ENCODE measurements around the gene FADS6. TPM values are rescaled to one million over a fixed set of nuclear protein-coding genes. Genes with fewer than 3 reads are reported as not detected.

The FADS6 gene
- total RNA-seq, 2 donors from 2014 or later: not detected

DNA sequence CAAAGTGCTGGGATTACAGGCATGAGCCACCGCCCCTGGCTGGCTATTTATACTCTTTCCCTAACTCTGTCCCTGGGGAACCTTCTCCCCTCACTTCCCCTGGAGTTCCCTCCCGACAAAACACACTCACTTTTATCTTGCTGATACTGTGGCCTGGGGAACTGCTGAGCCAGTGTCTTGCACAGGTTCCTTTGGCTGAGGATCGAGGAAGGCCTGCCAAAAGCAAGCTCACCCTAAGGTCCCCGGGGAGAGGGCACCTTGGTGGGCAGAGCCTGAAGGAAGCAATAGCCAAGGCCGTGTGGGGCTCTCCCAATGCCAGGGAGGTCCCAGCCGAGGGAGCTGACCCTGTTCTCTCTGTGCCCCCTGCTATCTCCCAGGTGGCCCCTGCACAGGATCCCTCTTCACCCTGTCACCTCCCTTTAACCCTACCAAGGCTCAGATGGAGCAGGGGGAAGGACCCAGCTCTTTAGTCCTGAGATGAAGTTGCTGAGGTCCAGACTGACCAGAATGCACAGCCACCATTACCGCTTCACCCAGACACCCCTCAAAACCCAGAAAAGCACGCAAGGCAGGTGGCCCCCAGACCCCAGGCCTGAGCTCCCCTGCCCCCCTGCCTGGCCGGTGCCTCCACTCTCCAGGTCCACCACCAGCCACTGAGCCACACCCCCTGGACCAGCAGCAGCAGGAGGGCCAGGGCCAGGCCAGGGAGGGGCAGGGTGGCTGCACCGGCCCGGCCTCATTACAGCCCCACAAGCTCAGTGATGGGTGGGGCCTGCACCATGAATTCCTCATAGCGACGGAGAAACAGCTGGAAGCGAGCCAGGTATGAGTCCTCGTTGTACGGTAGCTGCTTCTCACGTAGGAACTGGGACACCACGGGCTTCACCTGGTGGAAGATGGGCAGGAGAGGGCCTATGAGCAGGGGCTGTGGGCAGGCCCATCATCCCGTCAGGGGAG lies 15.6 kb downstream of the FADS6 start:
- Histone ChIP-seq H3K9me3 (no peaks in the 10 kb centered on the region), H3K4me1 (peaks cover 0 to 27% of the 10 kb centered on the region in 2 donors), H3K4me3 (no peak overlapping the region), H3K36me3 (no peaks in the 10 kb centered on the region), H3K27ac (no peak overlapping the region), H3K27me3 (no peaks in the 10 kb centered on the region)
- no peak for DNase-seq (ENCODE audit: low spot score)
- TF ChIP-seq, protein P1, sequence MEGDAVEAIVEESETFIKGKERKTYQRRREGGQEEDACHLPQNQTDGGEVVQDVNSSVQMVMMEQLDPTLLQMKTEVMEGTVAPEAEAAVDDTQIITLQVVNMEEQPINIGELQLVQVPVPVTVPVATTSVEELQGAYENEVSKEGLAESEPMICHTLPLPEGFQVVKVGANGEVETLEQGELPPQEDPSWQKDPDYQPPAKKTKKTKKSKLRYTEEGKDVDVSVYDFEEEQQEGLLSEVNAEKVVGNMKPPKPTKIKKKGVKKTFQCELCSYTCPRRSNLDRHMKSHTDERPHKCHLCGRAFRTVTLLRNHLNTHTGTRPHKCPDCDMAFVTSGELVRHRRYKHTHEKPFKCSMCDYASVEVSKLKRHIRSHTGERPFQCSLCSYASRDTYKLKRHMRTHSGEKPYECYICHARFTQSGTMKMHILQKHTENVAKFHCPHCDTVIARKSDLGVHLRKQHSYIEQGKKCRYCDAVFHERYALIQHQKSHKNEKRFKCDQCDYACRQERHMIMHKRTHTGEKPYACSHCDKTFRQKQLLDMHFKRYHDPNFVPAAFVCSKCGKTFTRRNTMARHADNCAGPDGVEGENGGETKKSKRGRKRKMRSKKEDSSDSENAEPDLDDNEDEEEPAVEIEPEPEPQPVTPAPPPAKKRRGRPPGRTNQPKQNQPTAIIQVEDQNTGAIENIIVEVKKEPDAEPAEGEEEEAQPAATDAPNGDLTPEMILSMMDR (IDR thresholded peaks at IDR 0.05): no peak

DNA sequence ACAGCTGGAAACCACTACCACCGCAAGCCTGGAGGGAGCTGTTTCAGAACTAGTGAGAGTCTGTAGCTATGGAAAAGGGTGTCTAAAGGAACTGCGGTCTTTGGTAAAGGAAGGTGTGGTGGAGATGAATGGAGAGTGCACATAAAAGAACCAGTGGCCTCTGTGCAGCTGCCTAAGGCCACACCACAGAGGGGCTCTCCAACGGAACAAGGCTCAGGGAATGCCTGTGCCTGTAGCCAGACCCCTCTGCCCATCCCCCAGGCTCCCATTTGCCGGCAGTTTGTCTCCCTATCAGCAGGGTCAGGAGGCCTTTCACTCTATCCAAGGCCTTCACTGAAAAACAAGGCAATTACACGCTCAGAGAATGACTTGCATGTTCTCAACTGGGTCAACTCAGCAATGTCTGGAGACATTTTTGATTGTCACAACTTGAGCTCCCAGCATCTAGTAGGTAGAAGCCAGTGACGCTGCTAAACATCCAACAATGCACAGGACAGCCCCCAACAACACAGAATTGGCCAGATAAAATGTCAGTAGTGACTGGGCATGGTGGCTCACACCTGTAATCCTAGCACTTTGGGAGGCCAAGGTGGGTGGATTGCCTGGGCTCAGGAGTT lies 17.3 kb downstream of the FADS6 start:
- Histone ChIP-seq H3K4me3 (no peak overlapping the region), H3K4me1 (peaks cover 0 to 41% of the 10 kb centered on the region in 2 donors), H3K27me3 (no peaks in the 10 kb centered on the region), H3K36me3 (no peaks in the 10 kb centered on the region), H3K9me3 (no peaks in the 10 kb centered on the region), H3K27ac (no peak overlapping the region)
- no peak for DNase-seq (ENCODE audit: low spot score)
- TF ChIP-seq, protein P1 (IDR thresholded peaks at IDR 0.05): no peak

DNA sequence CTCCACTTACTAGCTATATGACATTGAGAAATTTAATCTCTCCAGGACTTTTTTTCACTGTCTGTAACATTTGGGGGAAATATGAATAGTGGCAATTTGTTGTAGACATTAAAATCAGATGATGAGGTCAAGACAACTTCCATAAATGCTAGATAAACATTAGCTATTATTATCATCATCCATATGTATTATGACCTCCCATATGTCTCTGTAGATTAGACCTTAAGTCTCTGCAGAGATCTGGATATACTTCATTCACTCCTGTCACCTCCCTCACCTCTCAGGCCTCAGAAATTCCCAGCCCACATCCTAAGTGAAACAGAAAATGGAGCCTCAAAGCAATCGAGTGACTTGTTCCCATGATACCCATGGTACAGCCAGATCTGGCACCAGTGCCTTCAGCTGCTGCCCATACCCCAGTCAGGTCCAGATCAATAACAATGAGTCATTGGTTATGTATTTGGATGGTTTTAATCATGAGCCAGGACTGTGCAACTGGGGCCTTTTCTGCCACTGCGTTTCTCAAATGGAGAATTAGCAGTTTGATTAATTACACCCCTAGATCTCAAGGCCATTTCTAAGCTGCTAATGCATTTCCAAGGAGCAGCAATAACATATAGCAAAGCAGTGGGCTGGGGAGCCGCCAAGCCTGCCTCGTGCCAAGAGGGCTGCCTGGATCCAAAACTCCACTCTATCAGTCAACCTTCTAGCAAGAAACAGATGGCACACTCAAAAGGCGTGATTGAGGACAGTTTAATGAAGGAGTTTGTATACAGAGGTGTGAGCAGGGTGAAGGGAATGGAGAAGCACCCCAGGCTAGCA lies 18.1 kb downstream of the FADS6 start:
- Histone ChIP-seq H3K27ac (no peak overlapping the region), H3K4me1 (peaks cover 0 to 41% of the 10 kb centered on the region in 2 donors), H3K36me3 (no peaks in the 10 kb centered on the region), H3K4me3 (no peak overlapping the region), H3K27me3 (no peaks in the 10 kb centered on the region), H3K9me3 (no peaks in the 10 kb centered on the region)
- no peak for DNase-seq (ENCODE audit: low spot score)
- TF ChIP-seq, protein P1 (IDR thresholded peaks at IDR 0.05): no peak

DNA sequence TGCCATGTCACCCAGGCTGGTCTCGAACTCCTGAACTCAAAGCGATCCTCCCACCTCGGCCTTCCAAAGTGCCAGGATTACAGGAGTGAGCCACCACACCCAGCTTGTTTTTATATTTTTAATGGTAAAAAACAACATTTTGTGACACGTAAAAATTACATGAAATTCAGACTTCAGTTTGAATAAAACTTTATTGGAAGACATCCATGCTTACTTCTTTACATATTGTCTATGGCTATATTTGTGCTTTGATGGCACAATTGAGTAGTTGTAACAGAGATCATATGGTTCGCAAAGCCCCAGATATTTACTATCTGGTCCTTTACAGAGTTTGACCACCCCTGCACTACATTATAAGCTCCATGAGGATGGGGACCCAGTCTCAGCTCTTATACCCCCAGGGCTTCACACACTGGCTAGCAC lies 18.8 kb downstream of the FADS6 start:
- no peak for DNase-seq (ENCODE audit: low spot score)
- H3K27me3 ChIP-seq: no peaks in the 10 kb centered on the region
- no peaks in the 10 kb centered on the region for H3K36me3 ChIP-seq
- H3K9me3 ChIP-seq: no peaks in the 10 kb centered on the region
- H3K4me1 ChIP-seq: peaks cover 0 to 41% of the 10 kb centered on the region in 2 donors
- H3K4me3 ChIP-seq: no peak overlapping the region
- H3K27ac ChIP-seq: no peak overlapping the region
- TF ChIP-seq, protein P1 (IDR thresholded peaks at IDR 0.05): no peak

DNA sequence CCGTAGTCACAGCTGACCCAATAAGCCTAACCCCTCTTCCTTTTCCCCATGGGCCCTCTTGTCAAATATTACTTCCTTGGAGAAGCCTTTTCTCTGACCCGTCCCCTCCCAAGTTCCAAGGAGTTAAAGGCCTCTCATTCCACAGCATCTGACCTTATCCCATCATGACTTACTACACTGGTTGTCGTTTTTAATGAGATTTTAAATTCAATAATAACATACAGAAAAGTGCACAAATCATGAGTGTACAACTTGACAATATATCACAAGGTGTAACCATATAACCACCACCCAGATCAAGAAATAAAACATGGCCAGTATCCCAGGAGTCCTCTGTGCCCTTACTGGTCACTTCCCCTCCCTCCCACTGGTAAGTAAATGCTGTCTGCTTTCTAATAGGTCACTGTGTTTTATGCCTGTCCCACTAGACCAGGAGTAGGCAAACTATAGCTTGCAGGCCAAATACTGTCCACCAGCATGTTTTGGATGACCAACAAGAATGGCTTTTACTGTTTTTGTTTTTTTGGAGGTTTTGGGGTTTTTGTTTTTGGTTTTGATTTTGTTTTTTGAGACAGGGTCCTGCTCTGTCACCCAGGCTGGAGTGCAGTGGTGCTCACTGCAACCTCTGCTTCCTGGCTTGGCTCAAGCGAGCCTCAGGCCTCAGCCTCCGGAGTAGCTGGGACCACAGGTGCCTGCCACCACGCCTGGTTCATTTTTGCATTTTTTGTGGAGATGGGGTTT lies 19.4 kb downstream of the FADS6 start:
- peak overlapping the region; percentile 57 to 72 for H3K4me3 ChIP-seq
- H3K27me3 ChIP-seq: no peaks in the 10 kb centered on the region
- H3K4me1 ChIP-seq: peaks cover 0 to 41% of the 10 kb centered on the region in 2 donors
- H3K27ac ChIP-seq: peak overlapping the region; percentile 87 to 88
- no peaks in the 10 kb centered on the region for H3K9me3 ChIP-seq
- DNase-seq (ENCODE audit: low spot score): no peak
- no peaks in the 10 kb centered on the region for H3K36me3 ChIP-seq
- TF ChIP-seq, protein P1 (IDR thresholded peaks at IDR 0.05): no peak

All from right atrium auricular region (tissue), 2 donors.